ENCODE measurements around the gene GRM5. TPM values are rescaled to one million over a fixed set of nuclear protein-coding genes. Genes with fewer than 3 reads are reported as not detected.

The GRM5 gene
- total and polyA plus RNA-seq, 2 experiments from 2014 or later = not detected

GRCh38 chr11:88831303-88831890 lies 234.4 kb downstream of the GRM5 start:
- H3K27ac ChIP-seq = no peak overlapping the region
- no peaks in the 10 kb centered on the region for H3K9me3 ChIP-seq (ENCODE audit: low read depth)
- no peak overlapping the region for H3K4me3 ChIP-seq
- no peak overlapping the region for H3K9ac ChIP-seq
- TF ChIP-seq EZH2phosphoT487 (IDR thresholded peaks at IDR 0.05; ENCODE audit: insufficient read depth, low read depth) (no peak), EZH2 (IDR thresholded peaks at IDR 0.05; ENCODE audit: insufficient read depth, poor library complexity, severe bottlenecking) (no peak)
- DNase-seq = no peak
- peaks cover 4% of the 10 kb centered on the region; the same call in 1 of the 2 replicates for H3K9me2 ChIP-seq (ENCODE audit: insufficient read depth)
- H3K4me1 ChIP-seq (ENCODE audit: insufficient read depth) = no peaks in the 10 kb centered on the region
- H3K79me2 ChIP-seq (ENCODE audit: insufficient read depth) = no peaks in the 10 kb centered on the region
- in situ Hi-C loops (cut with MboI) = no loop called here
- no peaks in the 10 kb centered on the region for H4K20me1 ChIP-seq (ENCODE audit: insufficient read depth)
- no peak overlapping the region for H2AFZ ChIP-seq
- 36 to 38% methylated on average over 3 of the region's 3 CpGs for WGBS, 2 experiments (ENCODE audit: low coverage in 1 of 2, low lambda C conversion rate in 2 of 2, missing lambda C conversion rate in 2 of 2)
- no peaks in the 10 kb centered on the region for H3F3A ChIP-seq (ENCODE audit: insufficient read depth)
- no peaks in the 10 kb centered on the region for H3K36me3 ChIP-seq (ENCODE audit: low read depth)
- H3K27me3 ChIP-seq (replicated peaks; ENCODE audit: insufficient read depth) = no peaks in the 10 kb centered on the region
- no peak overlapping the region for H3K4me2 ChIP-seq (ENCODE audit: unreplicated experiment)

- no peak for DNase-seq
- no peak for TF ChIP-seq EZH2 (IDR thresholded peaks at IDR 0.05; ENCODE audit: insufficient read depth, poor library complexity, severe bottlenecking)
- no peak for TF ChIP-seq EZH2phosphoT487 (IDR thresholded peaks at IDR 0.05; ENCODE audit: insufficient read depth, low read depth)
- WGBS, 2 experiments (ENCODE audit: low coverage in 1 of 2, low lambda C conversion rate in 2 of 2, missing lambda C conversion rate in 2 of 2) = 34 to 46% methylated on average over 3 of the region's 3 CpGs
- Histone ChIP-seq H3K9me2 (ENCODE audit: insufficient read depth) (peaks cover 4% of the 10 kb centered on the region; the same call in 1 of the 2 replicates), H3K27ac (no peak overlapping the region), H3F3A (ENCODE audit: insufficient read depth) (no peaks in the 10 kb centered on the region), H3K4me3 (no peak overlapping the region), H3K36me3 (ENCODE audit: low read depth) (no peaks in the 10 kb centered on the region), H2AFZ (no peak overlapping the region), H3K4me1 (ENCODE audit: insufficient read depth) (no peaks in the 10 kb centered on the region), H3K27me3 (replicated peaks; ENCODE audit: insufficient read depth) (no peaks in the 10 kb centered on the region), H3K9me3 (ENCODE audit: low read depth) (no peaks in the 10 kb centered on the region), H3K4me2 (ENCODE audit: unreplicated experiment) (no peak overlapping the region), H3K79me2 (ENCODE audit: insufficient read depth) (no peaks in the 10 kb centered on the region), H3K9ac (no peak overlapping the region), H4K20me1 (ENCODE audit: insufficient read depth) (no peaks in the 10 kb centered on the region)
- in situ Hi-C loops (cut with MboI) = no loop called here
Measured at GRCh38 chr11:88827018-88827676, 238.6 kb downstream of the GRM5 start.

GRCh38 chr11:88819616-88820015 lies 246.2 kb downstream of the GRM5 start:
- in situ Hi-C loops (cut with MboI) = no loop called here
- H3K79me2 ChIP-seq (ENCODE audit: insufficient read depth) = no peaks in the 10 kb centered on the region

GRCh38 chr11:88818978-88819377 lies 246.8 kb downstream of the GRM5 start:
- TF ChIP-seq EZH2phosphoT487 (IDR thresholded peaks at IDR 0.05; ENCODE audit: insufficient read depth, low read depth) (no peak), EZH2 (IDR thresholded peaks at IDR 0.05; ENCODE audit: insufficient read depth, poor library complexity, severe bottlenecking) (no peak)
- DNase-seq = no peak
- no peak overlapping the region for H2AFZ ChIP-seq
- no peaks in the 10 kb centered on the region for H3F3A ChIP-seq (ENCODE audit: insufficient read depth)
- H3K4me1 ChIP-seq (ENCODE audit: insufficient read depth) = no peaks in the 10 kb centered on the region
- H3K4me3 ChIP-seq = no peak overlapping the region
- H4K20me1 ChIP-seq (ENCODE audit: insufficient read depth) = no peaks in the 10 kb centered on the region
- H3K27me3 ChIP-seq (replicated peaks; ENCODE audit: insufficient read depth) = no peaks in the 10 kb centered on the region
- no peak overlapping the region for H3K9ac ChIP-seq
- H3K36me3 ChIP-seq (ENCODE audit: low read depth) = no peaks in the 10 kb centered on the region
- H3K9me2 ChIP-seq (ENCODE audit: insufficient read depth) = no peaks in the 10 kb centered on the region
- no peaks in the 10 kb centered on the region for H3K9me3 ChIP-seq (ENCODE audit: low read depth)
- no peaks in the 10 kb centered on the region for H3K79me2 ChIP-seq (ENCODE audit: insufficient read depth)
- no peak overlapping the region for H3K27ac ChIP-seq
- in situ Hi-C loops (cut with MboI) = no loop called here
- H3K4me2 ChIP-seq (ENCODE audit: unreplicated experiment) = no peak overlapping the region

More at GRCh38 chr11:88819616-88820015, 246.2 kb downstream of the GRM5 start:
- TF ChIP-seq EZH2phosphoT487 (IDR thresholded peaks at IDR 0.05; ENCODE audit: insufficient read depth, low read depth) = no peak
- no peak for TF ChIP-seq EZH2 (IDR thresholded peaks at IDR 0.05; ENCODE audit: insufficient read depth, poor library complexity, severe bottlenecking)
- H3K9me3 ChIP-seq (ENCODE audit: low read depth) = no peaks in the 10 kb centered on the region
- H3F3A ChIP-seq (ENCODE audit: insufficient read depth) = no peaks in the 10 kb centered on the region
- H3K9ac ChIP-seq = no peak overlapping the region
- WGBS, 2 experiments (ENCODE audit: low coverage in 1 of 2, low lambda C conversion rate in 2 of 2, missing lambda C conversion rate in 2 of 2) = 64 to 66% methylated on average over 3 of the region's 3 CpGs
- no peaks in the 10 kb centered on the region for H3K9me2 ChIP-seq (ENCODE audit: insufficient read depth)
- DNase-seq = no peak
- H3K36me3 ChIP-seq (ENCODE audit: low read depth) = no peaks in the 10 kb centered on the region
- no peak overlapping the region for H3K4me3 ChIP-seq
- H3K27me3 ChIP-seq (replicated peaks; ENCODE audit: insufficient read depth) = no peaks in the 10 kb centered on the region
- no peak overlapping the region for H3K27ac ChIP-seq
- H2AFZ ChIP-seq = no peak overlapping the region
- no peak overlapping the region for H3K4me2 ChIP-seq (ENCODE audit: unreplicated experiment)
- H3K4me1 ChIP-seq (ENCODE audit: insufficient read depth) = no peaks in the 10 kb centered on the region
- H4K20me1 ChIP-seq (ENCODE audit: insufficient read depth) = no peaks in the 10 kb centered on the region

Data from GM23248 (cell line).